Smooth muscle cell (in vitro differentiated cells): ENCODE data around the gene KCNJ6. TPM values are rescaled to one million over a fixed set of nuclear protein-coding genes. Genes with fewer than 3 reads are reported as not detected.

Source experiments
- DNase-seq: peaks from one replicate; lab custom pipeline; 2025; ENCODE audit not compliant: unreplicated experiment; lab: John Stamatoyannopoulos, UW
- H2AFZ ChIP-seq: fragments of 200-600 bp; sonication (generic); 2 replicates; pipeline ENCODE4 v1.6.0; 2016; ENCODE audit warnings: antibody characterized with exemption, low read depth, mild to moderate bottlenecking
- H3F3A ChIP-seq: fragments of 200-600 bp; sonication (generic); 2 replicates; pipeline ENCODE4 v1.6.0; 2017; ENCODE audit warnings: antibody characterized with exemption, low read depth
- H3K27ac ChIP-seq: fragments of 200-600 bp; sonication (generic); 2 replicates; pipeline ENCODE4 v1.5.1; 2016; ENCODE audit warnings: low read depth, mild to moderate bottlenecking
- H3K27me3 ChIP-seq: fragments of 200-600 bp; sonication (generic); 2 replicates; pipeline ENCODE4 v1.6.1; 2016; ENCODE audit warnings: low read depth, mild to moderate bottlenecking
- H3K36me3 ChIP-seq: fragments of 200-600 bp; sonication (generic); 2 replicates; pipeline ENCODE4 v1.5.1; 2016; ENCODE audit warnings: low read depth
- H3K4me1 ChIP-seq: fragments of 200-600 bp; sonication (generic); 2 replicates; pipeline ENCODE4 v1.5.1; 2016; ENCODE audit warnings: low read depth
- H3K4me2 ChIP-seq: fragments of 200-600 bp; sonication (generic); 2 replicates; pipeline ENCODE4 v1.6.0; 2016; ENCODE audit warnings: mild to moderate bottlenecking
- H3K4me3 ChIP-seq: fragments of 200-600 bp; sonication (generic); 2 replicates; pipeline ENCODE4 v1.5.1; 2016; ENCODE audit warnings: mild to moderate bottlenecking
- H3K79me2 ChIP-seq: fragments of 200-600 bp; sonication (generic); 2 replicates; pipeline ENCODE4 v1.6.0; 2016; ENCODE audit warnings: low read depth, mild to moderate bottlenecking
- H3K9ac ChIP-seq: fragments of 200-600 bp; sonication (generic); 2 replicates; pipeline ENCODE4 v1.6.0; 2016; ENCODE audit warnings: low read depth
- H3K9me3 ChIP-seq: fragments of 200-600 bp; sonication (generic); replicated peaks from 2 replicates; pipeline ENCODE4 v1.5.1; 2016; ENCODE audit warnings: low read depth
- H4K20me1 ChIP-seq: fragments of 200-600 bp; sonication (generic); 2 replicates; pipeline ENCODE4 v1.6.0; 2016; ENCODE audit warnings: low read depth
- CTCF ChIP-seq: fragments of 200-600 bp; sonication (generic); IDR thresholded peaks from 2 replicates; pipeline ENCODE4 v1.5.1; 2017; ENCODE audit warnings: borderline replicate concordance, mild to moderate bottlenecking, antibody characterized with exemption; ENCODE audit not compliant: insufficient read depth, poor library complexity, severe bottlenecking
- WGBS: methylation state at CpG from one replicate; pipeline ENCODE4 v1.1.7; 2016; ENCODE audit warnings: low lambda C conversion rate; 5-methylcytosine and 5-hydroxymethylcytosine counted together
- polyA plus RNA-seq: library from polyadenylated mRNA; unstranded; fragments of >200 nt; fragmentation: Nextera tagmentation; extraction: Ambion mirVana; gene quantifications from 2 replicates; pipeline ENCODE4 v1.2.1, GENCODE V29; 2016
- total RNA-seq: library from RNA; depleted of rRNA; stranded (reverse); fragments of >200 nt; gene quantifications from 2 replicates; pipeline ENCODE4 v1.2.3, GENCODE V29; 2014

The KCNJ6 gene
- total and polyA plus RNA-seq, 2 experiments from 2014 or later: 0.15 to 0.27 TPM

GRCh38 chr21:37833301-37833700 lies 83.0 kb downstream of the KCNJ6 start:
- no peak for DNase-seq
- Histone ChIP-seq H3K27me3 (no peaks in the 10 kb centered on the region), H3K4me2 (no peak overlapping the region), H3K9me3 (no peaks in the 10 kb centered on the region), H3K27ac (no peak overlapping the region), H3K4me1 (no peaks in the 10 kb centered on the region), H4K20me1 (no peaks in the 10 kb centered on the region), H3F3A (no peaks in the 10 kb centered on the region), H3K79me2 (no peaks in the 10 kb centered on the region), H3K9ac (no peak overlapping the region), H3K4me3 (no peak overlapping the region), H3K36me3 (no peaks in the 10 kb centered on the region), H2AFZ (no peak overlapping the region)
- no peak for TF ChIP-seq CTCF
- 80% methylated on average over 6 of the region's 6 CpGs for WGBS

- no peaks in the 10 kb centered on the region for H3K27me3 ChIP-seq
- no peak overlapping the region for H2AFZ ChIP-seq
- no peaks in the 10 kb centered on the region for H3F3A ChIP-seq
- no peak for DNase-seq
- no peaks in the 10 kb centered on the region for H4K20me1 ChIP-seq
- TF ChIP-seq CTCF: no peak
- H3K4me2 ChIP-seq: no peak overlapping the region
- no peak overlapping the region for H3K4me3 ChIP-seq
- no peaks in the 10 kb centered on the region for H3K36me3 ChIP-seq
- no peaks in the 10 kb centered on the region for H3K4me1 ChIP-seq
- H3K27ac ChIP-seq: no peak overlapping the region
- H3K9me3 ChIP-seq: no peaks in the 10 kb centered on the region
- WGBS: 67% methylated on average over 4 of the region's 4 CpGs
- H3K9ac ChIP-seq: no peak overlapping the region
- no peaks in the 10 kb centered on the region for H3K79me2 ChIP-seq
Observed at GRCh38 chr21:37829447-37829846, 86.8 kb downstream of the KCNJ6 start.

GRCh38 chr21:37828991-37829390 lies 87.3 kb downstream of the KCNJ6 start:
- H3K27ac ChIP-seq: no peak overlapping the region
- no peaks in the 10 kb centered on the region for H3K4me1 ChIP-seq
- no peak for TF ChIP-seq CTCF
- no peaks in the 10 kb centered on the region for H4K20me1 ChIP-seq
- H2AFZ ChIP-seq: no peak overlapping the region
- no peaks in the 10 kb centered on the region for H3K27me3 ChIP-seq
- no peak overlapping the region for H3K9ac ChIP-seq
- no peaks in the 10 kb centered on the region for H3F3A ChIP-seq
- no peaks in the 10 kb centered on the region for H3K36me3 ChIP-seq
- H3K9me3 ChIP-seq: no peaks in the 10 kb centered on the region
- no peaks in the 10 kb centered on the region for H3K79me2 ChIP-seq
- no peak for DNase-seq
- no peak overlapping the region for H3K4me3 ChIP-seq
- WGBS: 95% methylated on average over 6 of the region's 6 CpGs
- no peak overlapping the region for H3K4me2 ChIP-seq

- H3K27ac ChIP-seq: no peak overlapping the region
- H3K4me1 ChIP-seq: no peaks in the 10 kb centered on the region
- no peaks in the 10 kb centered on the region for H3K9me3 ChIP-seq
- H3K4me3 ChIP-seq: no peak overlapping the region
- H2AFZ ChIP-seq: no peak overlapping the region
- H3K9ac ChIP-seq: no peak overlapping the region
- H3F3A ChIP-seq: no peaks in the 10 kb centered on the region
- no peaks in the 10 kb centered on the region for H3K27me3 ChIP-seq
- no peaks in the 10 kb centered on the region for H3K36me3 ChIP-seq
- WGBS: 89% methylated on average over 9 of the region's 9 CpGs
- TF ChIP-seq CTCF: no peak
- DNase-seq: no peak
- H3K4me2 ChIP-seq: no peak overlapping the region
- H4K20me1 ChIP-seq: no peaks in the 10 kb centered on the region
- no peaks in the 10 kb centered on the region for H3K79me2 ChIP-seq
Observed at GRCh38 chr21:37828556-37828955, 87.7 kb downstream of the KCNJ6 start.
